SK-N-SH treated with all-trans-retinoic acid at 6 μM for 48 hours (cell line): ENCODE measurements around the gene PEX10.

Source experiments
- SNAI2 ChIP-seq: fragments of 250-450 bp; sonication (Bioruptor Pico); IDR thresholded peaks from 2 replicates; pipeline ENCODE4 v1.5.0; 2020; ENCODE audit warnings: mild to moderate bottlenecking, moderate library complexity
- ZNF8 ChIP-seq: fragments of 450-650 bp; formaldehyde crosslinking; IDR thresholded peaks from 2 replicates; pipeline ENCODE4 v1.5.0; 2020; ENCODE audit warnings: mild to moderate bottlenecking, moderate library complexity

- TF ChIP-seq SNAI2 (CRISPR knock-in tag) (no peak), ZNF8 (CRISPR knock-in tag) (no peak)
Observed at GRCh38 chr1:2447276-2448097, 35.1 kb upstream of the PEX10 start.
